ENCODE results near the gene RPS6KA2.
A peak's percentile ranks its signal among the peaks of the same experiment; 100 is the strongest.

RPS6KA2 gene

DNA sequence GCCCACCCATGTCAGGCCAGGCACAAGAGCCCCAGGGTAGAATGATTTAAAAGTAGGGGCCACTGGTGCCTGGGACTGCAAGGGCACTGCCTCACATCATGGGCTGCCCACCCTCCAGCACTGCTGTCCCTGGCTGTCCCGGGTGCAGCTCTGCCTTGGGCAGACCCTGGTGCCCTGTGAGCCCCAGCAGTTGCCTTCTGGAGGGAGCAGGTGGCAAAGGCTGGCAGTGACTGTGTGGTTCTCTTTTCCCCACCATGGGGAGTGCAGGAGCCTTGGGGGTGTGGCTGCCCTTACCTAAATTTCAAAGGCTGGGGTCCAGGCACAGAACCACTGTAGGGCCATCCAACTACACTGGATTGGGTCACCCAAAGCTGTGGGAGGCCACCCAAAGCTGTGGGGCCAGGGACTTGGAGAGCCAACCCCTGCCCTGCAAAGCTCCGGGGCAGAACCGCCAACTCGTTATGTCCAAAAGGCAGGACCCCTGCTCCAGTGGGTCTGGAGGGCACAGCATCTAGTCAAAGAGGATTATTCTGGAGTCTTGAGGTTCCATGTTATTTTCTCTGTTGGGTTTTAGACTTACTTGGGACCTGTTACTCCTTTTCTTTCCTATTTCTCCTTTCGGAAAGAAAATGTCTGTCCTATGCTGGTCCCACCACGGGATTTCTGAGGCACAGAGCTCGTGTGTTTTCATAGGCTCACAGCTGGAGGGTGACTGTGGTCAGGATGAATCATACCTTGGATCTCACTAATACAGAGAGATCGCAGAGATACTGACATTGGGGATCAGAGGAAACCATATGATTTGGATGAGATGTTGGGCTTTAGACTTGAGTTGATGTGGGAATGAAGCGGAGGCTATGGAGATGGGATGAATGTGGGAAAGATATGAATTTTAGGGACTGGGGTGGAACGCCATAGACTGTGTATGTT lies 105.9 kb downstream of the RPS6KA2 start:
- DNase-seq, result no peak

GRCh38 chr6:166516251-166516884 lies 110.7 kb downstream of the RPS6KA2 start:
- DNase-seq, result no peak

DNA sequence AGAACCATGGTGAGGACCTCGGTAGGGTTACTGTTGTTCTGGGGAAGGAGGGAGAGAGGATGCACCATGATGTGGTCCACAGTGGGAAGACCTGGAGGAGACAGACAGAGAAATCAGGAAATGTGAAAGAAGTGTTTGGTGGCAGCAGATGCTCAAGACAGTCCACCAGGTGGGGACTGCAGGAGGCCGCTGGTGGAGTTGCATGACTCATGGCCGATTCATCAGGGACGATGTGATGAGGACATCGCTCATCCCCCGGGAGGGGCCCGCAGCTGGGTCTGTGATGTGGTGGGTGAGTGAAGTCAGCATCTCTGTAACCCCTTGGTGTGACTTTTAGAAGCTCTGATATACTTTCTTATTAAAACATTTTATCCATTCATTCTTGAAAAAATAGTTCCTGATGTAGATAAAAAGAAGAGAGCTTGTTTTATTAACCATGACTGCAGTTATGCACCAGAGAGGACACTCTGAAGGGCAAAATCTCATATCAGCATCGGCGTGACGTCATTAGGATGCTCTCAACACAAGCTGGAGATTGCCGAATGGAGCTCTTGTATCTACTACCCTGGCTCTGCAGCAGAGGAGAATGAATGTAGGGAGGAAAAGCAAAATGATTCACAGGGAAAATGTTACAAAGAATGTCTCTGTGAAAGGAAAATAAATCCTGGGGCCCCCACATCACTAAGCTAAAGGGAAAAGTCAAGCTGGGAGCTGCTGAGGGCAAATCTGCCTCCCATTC lies 111.8 kb downstream of the RPS6KA2 start:
- peak; percentile 21 to 47 for DNase-seq

DNA sequence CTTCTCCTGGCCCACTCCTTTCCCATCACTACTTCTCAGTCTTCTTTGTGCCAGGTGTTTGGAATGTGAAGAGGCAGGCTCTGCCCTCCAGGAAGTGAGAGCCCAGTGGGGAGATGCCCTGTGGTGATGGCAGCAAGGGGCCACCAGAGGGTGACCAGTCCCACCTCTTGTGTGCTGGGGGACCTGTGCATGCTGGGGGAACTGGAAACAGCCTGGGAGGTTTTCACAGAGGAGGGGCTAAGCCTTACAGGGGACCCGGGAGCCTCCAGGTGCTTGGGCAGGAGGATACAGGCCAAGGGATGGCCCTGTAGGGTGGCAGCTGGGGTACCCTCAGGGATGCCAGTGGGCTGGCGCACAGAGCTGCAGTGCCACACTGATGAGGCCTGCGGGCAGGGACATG lies 112.9 kb downstream of the RPS6KA2 start:
- DNase-seq, result no peak

- DNase-seq, result peak; percentile 44
These were observed 114.5 kb downstream of the RPS6KA2 start for GRCh38 chr6:166512567-166512966.

GRCh38 chr6:166511316-166511715 lies 115.7 kb downstream of the RPS6KA2 start:
- DNase-seq, result no peak

- DNase-seq, result no peak
These were observed 117.9 kb downstream of the RPS6KA2 start for GRCh38 chr6:166509193-166509592.

DNA sequence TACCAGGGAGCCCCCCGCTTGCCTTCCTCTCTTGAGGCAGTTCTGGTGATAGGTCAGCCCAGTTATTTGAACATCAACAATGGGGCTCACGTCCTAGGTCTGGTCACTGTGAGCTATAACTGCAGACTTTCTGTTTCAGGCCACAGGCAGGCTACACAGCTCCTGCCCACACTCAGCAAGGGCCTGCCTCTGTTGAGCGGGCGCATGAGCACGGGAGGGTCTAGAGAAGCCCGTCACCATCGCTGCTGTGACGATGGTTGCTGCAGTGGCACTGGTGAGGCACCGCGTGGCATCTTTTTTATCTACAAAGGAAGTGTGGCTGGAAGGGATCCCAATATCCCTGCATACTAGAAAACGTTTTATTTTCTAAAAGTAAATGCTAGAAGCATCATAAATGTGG lies 118.3 kb downstream of the RPS6KA2 start:
- DNase-seq, result no peak

DNA sequence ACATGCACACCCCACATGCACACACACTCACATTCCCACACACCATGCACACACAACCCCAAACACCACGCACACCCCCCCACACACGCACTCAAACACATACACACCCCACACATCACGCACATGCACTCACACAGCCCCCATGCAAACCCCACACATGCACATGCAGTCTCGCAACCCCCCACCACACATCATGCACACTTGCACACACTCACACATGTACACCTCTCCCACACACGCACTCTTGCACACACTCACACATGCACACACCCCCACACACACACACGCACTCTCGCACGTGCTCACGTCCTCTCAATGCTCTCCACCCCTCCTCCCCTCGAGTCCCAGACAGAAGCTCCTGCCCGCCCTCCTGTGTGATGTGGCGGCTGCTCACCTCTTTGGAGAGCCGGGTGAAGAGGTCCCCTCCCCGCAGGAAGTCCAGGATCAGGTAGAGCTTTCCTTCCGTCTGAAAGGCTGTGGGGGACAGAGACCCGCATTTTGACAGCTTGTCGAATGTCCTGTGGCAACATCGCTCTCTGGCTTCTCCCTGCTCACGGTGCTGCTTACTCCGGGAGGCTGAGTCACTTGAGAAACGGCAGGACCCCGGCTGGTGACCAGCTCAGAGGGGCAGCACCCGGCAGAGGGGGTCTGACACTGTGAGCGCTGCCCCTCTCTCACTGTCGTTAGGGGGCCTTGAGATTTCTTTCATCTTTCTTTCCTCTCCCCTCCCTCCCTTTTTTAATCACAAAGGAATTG lies 119.1 kb downstream of the RPS6KA2 start:
- DNase-seq, result no peak

- DNase-seq, result no peak
These were observed 119.7 kb downstream of the RPS6KA2 start for GRCh38 chr6:166507380-166507779.

DNA sequence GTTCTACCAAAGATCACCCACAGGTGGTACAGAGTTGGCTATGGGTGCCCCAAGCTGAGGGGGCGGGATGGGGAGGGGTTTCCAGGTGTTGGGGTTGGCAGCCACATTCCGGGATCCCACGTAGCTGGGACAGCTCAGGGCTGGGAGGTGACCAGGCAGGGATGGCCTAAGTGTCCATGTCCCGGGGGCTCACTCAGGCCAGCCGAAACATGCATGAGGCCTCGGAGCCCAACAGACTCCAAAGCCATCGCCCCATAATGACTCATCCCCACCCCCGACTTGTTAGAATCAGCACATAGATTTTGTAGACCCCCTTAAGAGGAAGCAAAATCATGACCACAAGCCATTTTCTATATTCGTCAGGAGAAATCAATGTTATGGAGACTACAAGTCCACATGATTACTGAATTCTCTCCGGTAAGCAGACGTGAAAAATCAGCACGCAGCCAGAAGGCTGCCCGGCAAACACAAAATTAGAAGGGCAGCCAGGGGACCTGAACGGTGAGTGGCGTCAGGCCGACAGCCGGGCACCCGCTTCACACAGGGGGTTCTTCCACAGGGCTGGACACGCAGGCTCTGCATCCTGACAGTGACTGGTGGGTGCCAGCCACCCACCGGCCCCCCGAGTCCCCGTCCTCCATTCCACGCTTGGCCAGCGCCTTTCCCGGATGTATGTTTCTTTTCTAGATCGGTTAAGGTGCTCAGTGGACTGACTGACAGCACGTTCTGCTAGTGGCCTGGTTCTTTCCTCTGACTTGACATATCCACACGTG lies 121.7 kb downstream of the RPS6KA2 start:
- DNase-seq, result no peak

- DNase-seq, result no peak
These were observed 123.0 kb downstream of the RPS6KA2 start for GRCh38 chr6:166504100-166504499.

DNA sequence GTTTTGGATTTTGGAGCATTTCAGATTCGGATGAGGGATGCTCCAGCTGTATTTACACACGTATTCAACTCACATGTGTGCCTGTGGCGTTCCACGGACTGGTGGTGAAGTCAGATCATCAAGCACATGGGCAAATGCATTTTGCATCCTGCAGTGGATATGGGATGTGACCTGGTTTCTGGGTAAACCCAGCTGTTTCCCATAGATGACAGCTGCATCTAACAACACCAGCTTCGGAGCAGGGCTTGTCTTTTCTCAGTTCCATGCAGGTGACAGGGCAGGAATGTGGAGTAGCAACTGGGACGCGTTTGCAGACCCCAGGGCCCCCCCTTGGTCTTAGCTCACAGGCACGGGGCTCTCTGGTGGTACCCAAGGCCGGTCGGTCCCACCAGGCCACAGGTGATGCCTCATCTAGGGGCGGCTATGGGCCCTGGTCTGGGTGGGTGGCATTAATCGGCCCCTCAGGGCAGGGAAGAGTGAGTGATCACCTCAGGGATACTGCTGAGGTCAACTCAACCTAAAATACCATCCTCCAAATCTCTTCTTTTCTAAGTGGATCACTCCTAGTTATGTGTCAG lies 123.8 kb downstream of the RPS6KA2 start:
- no peak for DNase-seq

GRCh38 chr6:166502453-166502852 lies 124.6 kb downstream of the RPS6KA2 start:
- no peak for DNase-seq

GRCh38 chr6:166501246-166501645 lies 125.8 kb downstream of the RPS6KA2 start:
- DNase-seq, result no peak

DNA sequence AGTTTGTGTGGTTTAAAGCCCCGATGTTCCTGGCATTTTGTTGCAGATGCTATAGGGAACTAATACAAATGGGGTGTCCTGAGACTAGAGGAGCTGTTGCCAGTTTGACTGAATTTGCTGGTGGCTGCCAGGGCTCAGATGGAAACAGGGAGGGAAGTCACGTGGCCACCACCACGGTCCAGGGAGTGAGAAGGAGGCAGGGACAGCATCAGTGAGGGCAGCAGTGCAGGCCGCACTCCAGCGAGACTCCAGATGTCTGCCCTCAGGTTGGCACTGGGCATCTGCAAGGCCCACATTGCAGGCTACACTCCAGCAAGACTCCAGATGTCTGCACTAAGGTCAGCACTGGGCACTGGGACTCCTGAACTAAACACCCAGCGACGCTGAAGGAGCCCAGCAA lies 126.8 kb downstream of the RPS6KA2 start:
- no peak for DNase-seq

- no peak for DNase-seq
These were observed 127.5 kb downstream of the RPS6KA2 start for GRCh38 chr6:166499350-166500163.

- no peak for DNase-seq
These were observed 128.2 kb downstream of the RPS6KA2 start for GRCh38 chr6:166498661-166499349.

GRCh38 chr6:166498228-166498627 lies 128.8 kb downstream of the RPS6KA2 start:
- DNase-seq, result no peak

Data from activated CD4-positive, alpha-beta T cell treated with anti-CD3 and anti-CD28 coated beads, Interleukin-2, amount 50 U/mL, for 4 hours (primary cell).